ENCODE measurements around the gene GLB1L2.

The GLB1L2 gene

GRCh38 chr11:134371436-134372185, 39.8 kb downstream of the GLB1L2 start:
- no peaks in the 10 kb centered on the region for H3K27me3 ChIP-seq (ENCODE audit: control insufficient read depth in 1 of 2, insufficient read depth in 1 of 2, low read length in 2 of 2)
- H3K9ac ChIP-seq (ENCODE audit: low read length) = no peak overlapping the region
- no peak overlapping the region for H3K23ac ChIP-seq (ENCODE audit: low read length in 2 of 2)
- no peak overlapping the region for H2BK5ac ChIP-seq (ENCODE audit: low read depth, low read length, poor library complexity, severe bottlenecking)
- H2BK120ac ChIP-seq (ENCODE audit: low read depth, low read length) = no peak overlapping the region
- no peak overlapping the region for H2BK12ac ChIP-seq (ENCODE audit: low read length in 2 of 2)
- DNase-seq = no peak
- H4K91ac ChIP-seq (ENCODE audit: low read length) = no peak overlapping the region
- 85% methylated on average over 22 of the region's 22 CpGs for WGBS
- no peak overlapping the region for H2AFZ ChIP-seq (ENCODE audit: low read depth, low read length)
- H3K18ac ChIP-seq (ENCODE audit: low read depth in 1 of 2, low read length in 2 of 2) = no peak overlapping the region
- no peak overlapping the region for H3K4me2 ChIP-seq (ENCODE audit: low read length, poor library complexity, severe bottlenecking)
- no peaks in the 10 kb centered on the region for H3K79me1 ChIP-seq (replicated peaks; ENCODE audit: low read length, poor library complexity, severe bottlenecking)
- no peak overlapping the region for H3K4ac ChIP-seq (ENCODE audit: low read depth in 1 of 2, low read length in 2 of 2)
- H3K4me3 ChIP-seq (ENCODE audit: insufficient read depth in 1 of 2, low read depth in 1 of 2, low read length in 2 of 2) = no peak overlapping the region
- H4K8ac ChIP-seq (ENCODE audit: low read length) = no peak overlapping the region
- H3K36me3 ChIP-seq (ENCODE audit: control insufficient read depth in 1 of 2, insufficient read depth in 2 of 2, low read depth in 1 of 2, low read length in 2 of 2) = peaks cover 0 to 3% of the 10 kb centered on the region in 2 experiments
- no peaks in the 10 kb centered on the region for H3K4me1 ChIP-seq (ENCODE audit: control insufficient read depth, insufficient read depth, low read depth, low read length)
- H3K9me3 ChIP-seq (ENCODE audit: control insufficient read depth, low read length) = no peaks in the 10 kb centered on the region
- no peak overlapping the region for H2BK15ac ChIP-seq (ENCODE audit: low read depth, poor library complexity, severe bottlenecking)
- no peak overlapping the region for H2AK5ac ChIP-seq (ENCODE audit: low read length, severe bottlenecking)
- H3K14ac ChIP-seq (ENCODE audit: low read length in 2 of 2) = no peak overlapping the region
- H3K27ac ChIP-seq (ENCODE audit: low read length, poor library complexity, severe bottlenecking) = no peak overlapping the region

DNA sequence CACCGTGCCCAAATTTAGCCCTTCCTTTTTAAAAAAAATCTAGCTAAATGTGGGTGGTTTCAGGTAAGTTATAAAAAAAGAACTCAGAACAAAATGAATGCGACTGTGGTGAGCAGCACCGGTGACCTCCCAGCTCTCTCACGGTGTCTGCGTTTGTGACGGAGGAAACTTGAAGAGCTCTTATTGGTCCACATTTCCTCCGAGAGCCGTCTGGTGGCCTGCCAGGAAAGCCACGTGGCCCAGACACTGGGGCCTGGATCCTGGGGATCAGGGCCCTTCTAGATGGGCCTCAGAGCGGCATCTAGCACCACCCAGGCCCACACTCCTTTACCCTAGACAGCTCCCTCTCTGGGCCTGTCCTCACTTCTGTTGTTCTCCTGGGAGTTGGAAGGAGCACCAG, 40.7 kb downstream of the GLB1L2 start:
- Histone ChIP-seq H3K36me3 (ENCODE audit: control insufficient read depth in 1 of 2, insufficient read depth in 2 of 2, low read depth in 1 of 2, low read length in 2 of 2) (peaks cover 0 to 3% of the 10 kb centered on the region in 2 experiments), H3K9me3 (ENCODE audit: control insufficient read depth, low read length) (no peaks in the 10 kb centered on the region), H2BK5ac (ENCODE audit: low read depth, low read length, poor library complexity, severe bottlenecking) (no peak overlapping the region), H3K9ac (ENCODE audit: low read length) (no peak overlapping the region), H2AFZ (ENCODE audit: low read depth, low read length) (no peak overlapping the region), H3K79me1 (replicated peaks; ENCODE audit: low read length, poor library complexity, severe bottlenecking) (no peaks in the 10 kb centered on the region), H2BK120ac (ENCODE audit: low read depth, low read length) (no peak overlapping the region), H2BK15ac (ENCODE audit: low read depth, poor library complexity, severe bottlenecking) (no peak overlapping the region), H3K18ac (ENCODE audit: low read depth in 1 of 2, low read length in 2 of 2) (no peak overlapping the region), H3K27ac (ENCODE audit: low read length, poor library complexity, severe bottlenecking) (no peak overlapping the region), H3K27me3 (ENCODE audit: control insufficient read depth in 1 of 2, insufficient read depth in 1 of 2, low read length in 2 of 2) (peaks cover 0 to 2% of the 10 kb centered on the region in 2 experiments), H4K8ac (ENCODE audit: low read length) (no peak overlapping the region), H2AK5ac (ENCODE audit: low read length, severe bottlenecking) (no peak overlapping the region), H3K14ac (ENCODE audit: low read length in 2 of 2) (no peak overlapping the region), H4K91ac (ENCODE audit: low read length) (no peak overlapping the region), H3K4ac (ENCODE audit: low read depth in 1 of 2, low read length in 2 of 2) (no peak overlapping the region), H2BK12ac (ENCODE audit: low read length in 2 of 2) (no peak overlapping the region), H3K4me3 (ENCODE audit: insufficient read depth in 1 of 2, low read depth in 1 of 2, low read length in 2 of 2) (no peak overlapping the region), H3K4me1 (ENCODE audit: control insufficient read depth, insufficient read depth, low read depth, low read length) (no peaks in the 10 kb centered on the region), H3K23ac (ENCODE audit: low read length in 2 of 2) (no peak overlapping the region), H3K4me2 (ENCODE audit: low read length, poor library complexity, severe bottlenecking) (no peak overlapping the region)
- DNase-seq = no peak
- WGBS = 77% methylated on average over 10 of the region's 10 CpGs

DNA sequence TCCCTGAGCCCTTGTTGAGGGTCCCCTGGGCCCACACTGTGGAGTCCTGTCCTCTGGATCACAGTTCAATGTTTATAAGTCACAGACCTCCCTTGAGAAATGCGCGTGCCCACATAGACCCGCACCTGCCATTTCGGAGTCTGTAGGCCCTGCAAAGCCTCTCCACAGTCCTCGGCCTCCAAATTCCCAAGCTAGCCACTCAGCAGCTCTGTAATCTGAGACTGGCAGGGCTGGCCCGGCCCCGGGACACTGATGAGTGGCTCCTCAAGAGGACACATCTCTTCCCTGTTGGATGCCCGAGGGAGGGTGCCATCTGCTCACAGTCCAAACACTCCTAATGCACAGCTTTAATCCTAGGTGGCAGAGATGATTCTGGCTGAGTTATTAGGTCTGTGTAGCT, 41.2 kb downstream of the GLB1L2 start:
- Histone ChIP-seq H4K8ac (ENCODE audit: low read length) (no peak overlapping the region), H3K9ac (ENCODE audit: low read length) (no peak overlapping the region), H3K14ac (ENCODE audit: low read length in 2 of 2) (no peak overlapping the region), H3K23ac (ENCODE audit: low read length in 2 of 2) (no peak overlapping the region), H3K18ac (ENCODE audit: low read depth in 1 of 2, low read length in 2 of 2) (no peak overlapping the region), H2BK12ac (ENCODE audit: low read length in 2 of 2) (no peak overlapping the region), H3K36me3 (ENCODE audit: control insufficient read depth in 1 of 2, insufficient read depth in 2 of 2, low read depth in 1 of 2, low read length in 2 of 2) (peaks cover 0 to 3% of the 10 kb centered on the region in 2 experiments), H3K4me2 (ENCODE audit: low read length, poor library complexity, severe bottlenecking) (no peak overlapping the region), H4K91ac (ENCODE audit: low read length) (no peak overlapping the region), H2BK120ac (ENCODE audit: low read depth, low read length) (no peak overlapping the region), H3K4ac (ENCODE audit: low read depth in 1 of 2, low read length in 2 of 2) (no peak overlapping the region), H3K4me3 (ENCODE audit: insufficient read depth in 1 of 2, low read depth in 1 of 2, low read length in 2 of 2) (no peak overlapping the region), H3K27ac (ENCODE audit: low read length, poor library complexity, severe bottlenecking) (no peak overlapping the region), H3K4me1 (ENCODE audit: control insufficient read depth, insufficient read depth, low read depth, low read length) (no peaks in the 10 kb centered on the region), H3K9me3 (ENCODE audit: control insufficient read depth, low read length) (no peaks in the 10 kb centered on the region), H2BK5ac (ENCODE audit: low read depth, low read length, poor library complexity, severe bottlenecking) (no peak overlapping the region), H2AK5ac (ENCODE audit: low read length, severe bottlenecking) (no peak overlapping the region), H3K79me1 (replicated peaks; ENCODE audit: low read length, poor library complexity, severe bottlenecking) (no peaks in the 10 kb centered on the region), H2AFZ (ENCODE audit: low read depth, low read length) (no peak overlapping the region), H3K27me3 (ENCODE audit: control insufficient read depth in 1 of 2, insufficient read depth in 1 of 2, low read length in 2 of 2) (peaks cover 0 to 2% of the 10 kb centered on the region in 2 experiments), H2BK15ac (ENCODE audit: low read depth, poor library complexity, severe bottlenecking) (no peak overlapping the region)
- 85% methylated on average over 8 of the region's 8 CpGs for WGBS
- no peak for DNase-seq

GRCh38 chr11:134373591-134374052, 41.8 kb downstream of the GLB1L2 start:
- Histone ChIP-seq H3K4me1 (ENCODE audit: control insufficient read depth, insufficient read depth, low read depth, low read length) (no peaks in the 10 kb centered on the region), H3K4ac (ENCODE audit: low read depth in 1 of 2, low read length in 2 of 2) (no peak overlapping the region), H2BK5ac (ENCODE audit: low read depth, low read length, poor library complexity, severe bottlenecking) (no peak overlapping the region), H3K4me3 (ENCODE audit: insufficient read depth in 1 of 2, low read depth in 1 of 2, low read length in 2 of 2) (no peak overlapping the region), H4K91ac (ENCODE audit: low read length) (no peak overlapping the region), H2BK120ac (ENCODE audit: low read depth, low read length) (no peak overlapping the region), H3K9me3 (ENCODE audit: control insufficient read depth, low read length) (no peaks in the 10 kb centered on the region), H3K18ac (ENCODE audit: low read depth in 1 of 2, low read length in 2 of 2) (no peak overlapping the region), H2BK15ac (ENCODE audit: low read depth, poor library complexity, severe bottlenecking) (no peak overlapping the region), H2BK12ac (ENCODE audit: low read length in 2 of 2) (no peak overlapping the region), H3K4me2 (ENCODE audit: low read length, poor library complexity, severe bottlenecking) (no peak overlapping the region), H3K36me3 (ENCODE audit: control insufficient read depth in 1 of 2, insufficient read depth in 2 of 2, low read depth in 1 of 2, low read length in 2 of 2) (peaks cover 0 to 3% of the 10 kb centered on the region in 2 experiments), H4K8ac (ENCODE audit: low read length) (no peak overlapping the region), H2AK5ac (ENCODE audit: low read length, severe bottlenecking) (no peak overlapping the region), H2AFZ (ENCODE audit: low read depth, low read length) (no peak overlapping the region), H3K27ac (ENCODE audit: low read length, poor library complexity, severe bottlenecking) (no peak overlapping the region), H3K23ac (ENCODE audit: low read length in 2 of 2) (no peak overlapping the region), H3K27me3 (ENCODE audit: control insufficient read depth in 1 of 2, insufficient read depth in 1 of 2, low read length in 2 of 2) (peaks cover 0 to 2% of the 10 kb centered on the region in 2 experiments), H3K9ac (ENCODE audit: low read length) (no peak overlapping the region), H3K79me1 (replicated peaks; ENCODE audit: low read length, poor library complexity, severe bottlenecking) (no peaks in the 10 kb centered on the region), H3K14ac (ENCODE audit: low read length in 2 of 2) (no peak overlapping the region)
- 88% methylated on average over 13 of the region's 14 CpGs for WGBS
- DNase-seq = no peak

All from mesenchymal stem cell (in vitro differentiated cells and primary cell).